Panc1 (cell line): Measurements from ENCODE around the gene MRPL55.

Experiments used
- POLR2AphosphoS5 ChIP-seq: IDR thresholded peaks from 2 replicates; pipeline ENCODE4 v1.6.1; 2012; ENCODE audit warnings: mild to moderate bottlenecking, low read depth, low read length, moderate library complexity
- SIN3A ChIP-seq: IDR thresholded peaks from 2 replicates; pipeline ENCODE4 v1.6.1; 2012; ENCODE audit warnings: low read depth, mild to moderate bottlenecking, low read length, moderate library complexity, borderline replicate concordance; ENCODE audit not compliant: insufficient read depth
- TCF7L2 ChIP-seq: IDR thresholded peaks from 2 replicates; pipeline ENCODE4 v1.6.1; 2011; ENCODE audit warnings: mild to moderate bottlenecking, low read depth, low read length, inconsistent platforms
- TF ChIP-seq, protein P1 (sequence below): fragments of 450-650 bp; IDR thresholded peaks from 2 replicates; pipeline ENCODE4 v1.5.1; 2017; ENCODE audit warnings: mild to moderate bottlenecking

- no peak for TF ChIP-seq TCF7L2
- TF ChIP-seq, protein P1, sequence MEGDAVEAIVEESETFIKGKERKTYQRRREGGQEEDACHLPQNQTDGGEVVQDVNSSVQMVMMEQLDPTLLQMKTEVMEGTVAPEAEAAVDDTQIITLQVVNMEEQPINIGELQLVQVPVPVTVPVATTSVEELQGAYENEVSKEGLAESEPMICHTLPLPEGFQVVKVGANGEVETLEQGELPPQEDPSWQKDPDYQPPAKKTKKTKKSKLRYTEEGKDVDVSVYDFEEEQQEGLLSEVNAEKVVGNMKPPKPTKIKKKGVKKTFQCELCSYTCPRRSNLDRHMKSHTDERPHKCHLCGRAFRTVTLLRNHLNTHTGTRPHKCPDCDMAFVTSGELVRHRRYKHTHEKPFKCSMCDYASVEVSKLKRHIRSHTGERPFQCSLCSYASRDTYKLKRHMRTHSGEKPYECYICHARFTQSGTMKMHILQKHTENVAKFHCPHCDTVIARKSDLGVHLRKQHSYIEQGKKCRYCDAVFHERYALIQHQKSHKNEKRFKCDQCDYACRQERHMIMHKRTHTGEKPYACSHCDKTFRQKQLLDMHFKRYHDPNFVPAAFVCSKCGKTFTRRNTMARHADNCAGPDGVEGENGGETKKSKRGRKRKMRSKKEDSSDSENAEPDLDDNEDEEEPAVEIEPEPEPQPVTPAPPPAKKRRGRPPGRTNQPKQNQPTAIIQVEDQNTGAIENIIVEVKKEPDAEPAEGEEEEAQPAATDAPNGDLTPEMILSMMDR = no peak
- TF ChIP-seq SIN3A = no peak
- TF ChIP-seq POLR2AphosphoS5 = no peak
Measured at GRCh38 chr1:228089519-228090380, 19.3 kb downstream of the MRPL55 start.
